ENCODE results near the gene TEP1. TPM values are rescaled to one million over a fixed set of nuclear protein-coding genes. Genes with fewer than 3 reads are reported as not detected.
"Not testable (repeated sequence)": the region's sequence is repeated elsewhere in the genome, so short reads cannot be mapped to it uniquely, and the experiment has no call there.

Gene TEP1
- polyA plus RNA-seq, 3 donors: 17.7 to 22.1 (median 19.9) TPM

DNA sequence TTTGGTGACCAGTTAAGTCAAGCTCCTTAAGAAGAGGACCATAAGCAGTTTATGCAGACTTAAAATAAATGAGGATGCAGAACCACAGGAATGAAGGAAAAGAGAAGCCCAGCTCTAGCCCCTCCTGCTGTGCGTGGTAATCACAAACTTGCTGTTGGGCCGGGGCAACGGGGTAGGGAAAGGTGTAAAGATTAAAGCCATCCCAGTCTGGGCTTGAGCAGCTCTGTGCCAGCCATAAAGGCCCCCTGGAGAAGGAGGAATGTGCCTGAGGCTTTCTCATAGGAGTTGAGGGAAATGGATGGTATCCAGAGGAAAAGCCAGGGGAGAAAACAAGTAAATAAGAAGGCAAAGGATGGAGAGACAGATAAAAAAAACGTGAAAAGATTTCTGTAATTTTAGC lies 25.1 kb downstream of the TEP1 start:
- DNase-seq: no peak

DNA sequence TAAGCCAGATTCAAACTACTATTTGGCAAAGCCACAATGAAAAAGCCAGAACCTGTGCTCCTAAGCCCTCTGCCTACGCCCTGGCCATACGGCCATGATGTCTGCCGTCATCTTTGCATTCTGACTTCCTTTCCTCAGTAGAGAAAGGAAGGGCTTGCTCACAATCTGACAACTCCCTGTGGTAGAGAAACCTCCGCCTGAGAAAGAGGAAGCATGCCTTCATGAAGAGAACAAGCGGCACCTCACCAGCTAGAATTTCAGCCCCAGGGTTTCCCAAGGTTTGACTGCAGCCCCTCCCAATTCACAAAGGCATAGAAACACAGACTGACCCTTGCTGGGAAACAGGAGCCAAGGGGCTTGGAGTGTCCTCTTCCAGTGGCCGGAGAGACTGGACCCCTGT lies 25.7 kb downstream of the TEP1 start:
- DNase-seq: no peak

DNA sequence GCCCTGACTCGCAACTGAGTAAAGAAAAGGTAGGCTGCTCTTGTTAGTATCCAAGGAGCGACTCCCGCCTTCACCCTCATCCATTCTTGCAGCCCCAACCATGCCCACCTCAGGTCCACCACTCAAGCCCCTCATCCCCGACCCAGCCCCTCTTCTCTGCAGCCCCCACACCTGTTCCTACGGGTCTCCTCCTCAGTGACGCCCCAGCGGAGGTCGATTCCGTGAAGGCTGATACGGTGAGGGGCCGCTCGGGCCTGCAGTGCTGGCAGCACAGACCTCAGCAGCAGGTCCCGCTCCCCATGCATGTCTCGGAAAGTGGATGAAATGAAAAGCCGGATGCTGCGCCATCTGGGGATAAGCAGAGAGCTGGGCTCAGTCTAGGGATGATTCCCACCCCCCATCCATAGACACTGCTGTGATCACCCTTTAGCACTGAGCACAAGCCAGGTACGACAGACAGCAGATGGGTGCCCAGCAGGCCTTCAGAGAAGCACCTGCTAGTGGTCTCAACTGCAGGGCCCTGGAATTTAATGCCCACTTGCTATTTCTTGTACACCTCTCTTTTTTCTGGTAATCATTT lies 26.9 kb downstream of the TEP1 start:
- DNase-seq: no peak

DNA sequence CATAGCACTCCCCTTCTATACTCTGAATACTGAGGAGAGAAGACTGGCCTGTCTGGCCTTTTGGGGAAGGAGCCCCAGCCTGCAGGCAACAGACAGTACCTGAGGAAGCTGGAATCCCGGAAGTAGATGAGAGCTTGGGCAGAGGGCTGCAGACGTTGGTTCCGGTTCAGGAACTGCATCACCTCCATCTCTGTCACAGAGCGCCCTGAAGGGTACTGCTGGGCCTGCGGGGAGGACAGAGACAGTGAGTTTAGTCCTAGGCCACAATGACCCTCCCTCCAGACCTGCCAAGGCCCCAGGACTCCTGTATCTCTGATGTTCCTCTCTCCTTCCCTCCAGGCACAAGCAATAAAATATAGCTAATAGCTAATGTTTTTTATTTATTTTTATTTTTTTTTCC lies 28.4 kb downstream of the TEP1 start:
- no peak for DNase-seq

DNA sequence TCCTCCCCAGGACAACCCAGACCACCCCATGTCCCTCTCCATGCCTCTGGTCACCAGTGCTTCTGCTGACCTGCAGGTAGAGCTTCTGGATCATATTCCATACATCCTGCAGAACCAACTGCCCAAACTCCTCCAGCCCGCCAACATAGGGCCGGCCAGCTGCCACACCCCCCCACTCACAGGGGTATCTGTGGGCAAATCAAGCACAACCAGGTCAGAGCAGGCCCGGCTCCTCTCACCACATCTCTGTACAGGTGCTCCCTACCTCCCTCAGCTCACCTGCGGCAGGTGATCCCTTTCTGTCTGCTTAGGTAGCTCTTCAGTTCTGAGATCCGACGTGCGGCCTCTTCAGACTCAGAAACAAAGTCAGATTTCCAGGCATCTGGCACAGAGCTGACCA lies 29.0 kb downstream of the TEP1 start:
- no peak for DNase-seq

DNA sequence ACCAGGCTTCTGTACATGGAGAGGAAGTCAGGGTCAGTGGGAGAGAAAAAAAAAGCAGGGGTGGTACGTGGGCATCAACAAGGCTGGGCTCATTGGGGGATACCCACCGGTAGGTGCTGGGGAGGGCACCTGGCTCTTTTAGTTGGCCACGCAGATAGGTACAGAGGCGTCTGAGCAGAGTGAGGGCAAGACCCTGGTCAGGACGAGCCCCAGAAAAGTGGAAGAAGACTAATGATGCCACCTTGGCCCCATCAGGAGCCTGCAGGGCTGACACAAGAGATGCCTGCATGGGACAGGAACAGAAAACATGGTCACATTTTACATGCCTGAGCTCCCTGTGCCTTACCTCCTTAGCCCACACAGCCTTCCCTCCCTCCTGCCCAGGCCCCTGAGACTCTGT lies 29.7 kb downstream of the TEP1 start:
- DNase-seq: no peak

DNA sequence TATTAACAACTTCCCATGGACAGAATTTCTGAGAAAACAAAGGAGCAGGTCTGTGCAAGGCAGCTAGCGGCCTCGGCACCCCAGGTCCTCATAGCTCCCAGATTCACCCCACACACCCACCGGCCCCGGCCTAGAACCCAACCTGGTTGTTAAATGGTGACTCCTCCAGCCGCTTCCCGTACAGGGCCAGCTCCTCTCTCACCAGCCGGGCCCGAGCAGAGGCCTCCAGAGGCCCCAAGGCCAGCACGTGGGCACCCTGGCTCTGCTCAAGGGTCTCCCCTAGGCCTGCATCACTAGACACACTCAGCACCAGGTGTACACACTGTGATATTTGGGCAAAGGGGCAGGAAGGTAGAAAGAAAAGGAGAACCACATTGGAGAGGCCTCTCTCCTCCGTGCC lies 30.3 kb downstream of the TEP1 start:
- no peak for DNase-seq

DNA sequence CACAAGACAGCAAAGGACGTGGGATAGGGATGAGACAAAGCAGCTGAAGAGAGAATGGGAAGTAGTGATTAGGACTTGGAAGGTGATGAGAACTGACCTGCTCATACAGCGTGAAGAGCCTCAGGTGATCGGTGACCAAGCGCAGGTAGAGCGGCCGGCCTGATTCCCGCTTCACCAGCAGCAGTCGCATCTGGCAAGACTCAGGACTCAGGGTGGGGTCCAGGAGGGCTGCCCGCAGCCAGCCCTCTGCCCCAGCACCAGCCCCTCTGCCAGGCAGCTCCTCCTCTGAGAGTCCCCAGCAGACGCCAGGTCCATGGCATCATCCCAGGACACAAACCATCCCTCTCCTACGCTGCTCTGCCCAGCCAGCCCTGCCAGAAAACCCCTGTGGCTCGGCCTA lies 30.8 kb downstream of the TEP1 start:
- no peak for DNase-seq

DNA sequence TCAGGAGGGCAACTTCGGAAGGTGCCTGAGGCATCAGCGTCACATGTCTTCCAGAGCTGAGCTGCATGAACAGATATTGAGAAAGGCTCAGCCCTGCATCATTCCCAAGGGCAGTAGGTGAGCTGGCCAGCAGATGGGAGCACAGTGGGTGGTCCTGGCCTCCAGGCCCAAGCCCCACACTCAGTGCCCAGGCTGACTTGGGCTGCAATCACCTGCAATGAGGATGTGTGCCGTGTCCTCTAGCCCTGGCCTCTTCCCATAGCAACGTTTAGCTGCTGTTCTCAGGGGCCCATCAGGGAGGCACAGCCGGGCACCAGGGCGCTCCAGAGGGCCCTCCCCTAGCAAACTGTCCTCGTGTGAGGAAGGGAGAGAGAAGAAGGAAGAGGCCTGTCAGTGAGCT lies 32.0 kb downstream of the TEP1 start:
- DNase-seq: no peak

DNA sequence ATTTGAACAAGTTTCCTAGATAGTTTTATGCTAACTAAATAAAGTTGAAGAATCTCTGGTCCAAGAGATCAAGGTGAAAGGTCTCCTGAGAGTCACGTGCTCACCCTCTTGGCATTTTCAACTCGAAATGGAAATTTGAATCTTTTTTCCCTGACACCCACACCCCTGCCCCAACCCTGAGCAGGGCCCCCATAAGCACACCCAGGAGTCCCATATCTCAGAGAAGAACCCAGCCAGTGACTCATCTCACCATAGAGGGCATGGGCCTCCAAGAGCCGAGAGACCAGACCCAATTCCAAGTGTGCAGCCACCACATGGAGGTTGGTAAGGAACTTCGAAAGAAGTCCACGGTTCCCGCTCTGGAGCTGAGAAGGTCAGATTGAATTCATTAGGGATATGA lies 32.6 kb downstream of the TEP1 start:
- no peak for DNase-seq

DNA sequence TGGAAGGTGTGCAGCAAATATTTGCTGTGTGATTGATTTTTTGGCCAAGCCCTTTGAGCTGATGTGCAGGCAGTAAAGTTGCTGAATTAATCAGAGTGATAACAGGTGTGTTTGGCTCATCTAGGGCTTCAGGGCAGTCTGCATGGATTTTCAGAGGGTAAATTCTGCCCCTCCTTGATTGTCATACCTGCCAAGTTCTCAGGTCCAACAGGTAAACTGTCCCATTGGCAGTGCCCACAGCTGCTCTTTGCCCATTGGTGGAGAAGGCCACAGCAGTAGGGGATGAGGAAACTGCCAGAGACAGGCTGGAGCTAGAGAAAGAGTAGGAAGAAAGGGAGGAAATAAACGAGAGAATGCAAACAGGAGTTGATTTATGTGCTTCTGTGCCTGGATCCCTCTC lies 33.6 kb downstream of the TEP1 start:
- no peak for DNase-seq

DNA sequence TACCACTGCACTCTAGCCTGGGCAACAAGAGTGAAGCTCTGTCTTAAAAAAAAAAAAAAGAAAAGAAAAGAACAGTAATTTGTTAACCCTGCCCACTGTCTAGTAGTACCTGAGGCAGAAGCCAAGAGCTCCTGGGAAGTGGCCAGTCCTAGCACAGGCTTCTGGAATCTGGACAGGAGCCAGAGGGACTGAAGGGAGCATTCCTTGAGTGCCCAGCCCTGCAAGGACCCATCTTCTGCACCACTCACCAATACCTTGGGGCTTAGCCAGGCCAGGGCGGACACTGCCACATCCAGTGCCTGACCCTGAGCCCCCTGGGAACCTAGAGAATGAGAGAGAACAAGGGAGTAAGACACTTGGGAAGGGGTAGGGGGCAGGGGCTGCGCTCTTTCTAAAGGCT lies 36.1 kb downstream of the TEP1 start:
- DNase-seq: no peak

DNA sequence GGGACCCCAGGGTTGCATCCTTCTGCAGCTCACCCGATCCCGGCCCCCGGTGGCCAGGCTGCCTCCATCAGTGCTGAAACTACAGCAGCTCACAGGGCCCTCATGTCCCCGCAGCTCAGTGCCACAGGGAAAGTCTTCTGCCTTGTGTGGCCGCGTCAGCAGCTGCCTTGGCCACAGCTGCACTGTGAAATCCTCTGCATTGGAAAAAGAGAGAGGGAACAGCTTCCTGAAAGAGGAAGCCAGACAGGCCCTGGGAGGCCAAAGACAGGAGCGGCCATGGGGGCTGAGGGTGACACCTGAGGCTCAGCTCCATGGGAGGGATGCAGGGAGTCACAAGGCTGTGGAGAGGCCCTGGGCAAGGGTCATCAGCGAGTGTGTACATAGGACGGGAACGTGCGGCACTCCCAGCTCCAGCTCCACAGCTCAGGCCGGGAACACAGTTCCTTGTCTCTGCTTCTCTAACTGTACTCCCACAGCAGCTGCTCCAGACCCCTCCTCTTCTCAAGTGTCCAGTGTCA lies 37.2 kb downstream of the TEP1 start:
- DNase-seq: peak; percentile 16

DNA sequence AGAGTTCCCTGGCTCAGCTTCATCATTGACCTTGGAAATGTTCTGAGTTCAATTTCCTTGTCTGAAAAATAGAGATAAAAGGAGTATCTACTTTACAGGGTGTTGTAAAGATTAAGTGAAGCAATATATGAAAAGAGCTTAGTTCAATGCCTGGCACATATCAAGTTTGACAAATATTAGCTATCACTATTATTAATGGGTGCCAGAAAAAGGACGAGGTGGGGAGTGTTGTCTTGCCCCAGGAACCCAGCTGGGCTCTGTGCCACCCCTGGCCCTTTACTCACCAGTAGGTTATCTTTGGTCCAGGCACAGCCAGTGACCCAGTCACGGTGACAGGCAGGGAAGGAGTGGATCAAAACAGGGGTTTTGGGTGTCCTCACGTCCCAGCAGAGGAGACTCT lies 37.8 kb downstream of the TEP1 start:
- no peak for DNase-seq

DNA sequence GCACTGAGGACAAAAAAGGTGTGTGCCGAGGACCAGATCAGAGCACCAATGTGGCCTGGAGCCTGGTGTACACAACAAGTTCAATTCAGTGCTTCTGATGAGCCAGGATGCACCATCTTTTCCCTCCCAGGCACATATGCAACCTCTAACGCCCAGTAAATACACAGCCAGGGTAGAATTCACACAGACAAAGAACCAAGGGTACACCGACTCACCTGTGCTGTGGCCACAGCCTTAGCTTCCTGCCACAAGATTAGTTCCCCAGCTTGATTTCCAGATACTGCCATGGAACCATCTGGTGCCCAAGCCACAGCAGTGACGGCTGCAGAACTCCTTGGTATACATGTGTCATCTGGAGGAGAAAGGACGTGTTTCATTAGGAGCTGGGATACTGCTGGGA lies 40.5 kb downstream of the TEP1 start:
- DNase-seq: no peak

DNA sequence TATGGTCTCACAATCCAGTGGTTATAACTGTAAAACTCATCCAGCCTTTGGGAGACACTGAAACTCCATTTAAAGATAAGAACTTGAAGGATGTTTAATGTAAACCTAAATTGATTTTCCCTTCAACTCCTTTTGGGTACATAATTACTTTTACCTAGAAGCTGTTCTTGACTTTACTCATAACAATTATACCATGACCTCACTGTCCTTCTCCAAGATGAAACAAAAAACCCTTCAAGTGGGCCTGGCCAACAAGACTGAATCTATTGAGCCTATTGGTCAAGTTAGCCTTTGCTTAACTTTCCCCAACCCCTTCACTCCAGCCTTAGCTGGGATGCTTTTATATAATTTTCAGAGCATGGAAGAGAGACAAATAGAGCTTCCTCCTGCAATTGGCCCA lies 47.4 kb downstream of the TEP1 start:
- no peak for DNase-seq

DNA sequence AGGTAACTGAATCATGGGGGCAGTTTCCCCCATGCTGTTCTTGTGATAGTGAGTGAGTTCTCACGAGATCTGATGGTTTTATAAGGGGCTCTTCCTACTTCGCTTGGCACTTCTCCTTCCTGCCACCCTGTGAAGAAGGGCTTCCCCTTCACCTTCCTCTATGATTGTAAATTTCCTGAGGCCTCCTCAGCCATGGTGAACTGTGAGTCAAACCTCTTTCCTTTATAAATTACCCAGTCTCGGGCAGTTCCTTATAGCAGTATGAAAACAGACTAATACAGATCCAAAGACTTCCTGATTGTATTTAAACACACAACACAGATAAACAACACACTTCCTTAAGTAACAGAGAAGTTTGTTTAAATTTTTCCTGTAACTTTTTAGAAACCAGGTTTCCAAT lies 54.8 kb downstream of the TEP1 start:
- DNase-seq: not testable (repeated sequence)

DNA sequence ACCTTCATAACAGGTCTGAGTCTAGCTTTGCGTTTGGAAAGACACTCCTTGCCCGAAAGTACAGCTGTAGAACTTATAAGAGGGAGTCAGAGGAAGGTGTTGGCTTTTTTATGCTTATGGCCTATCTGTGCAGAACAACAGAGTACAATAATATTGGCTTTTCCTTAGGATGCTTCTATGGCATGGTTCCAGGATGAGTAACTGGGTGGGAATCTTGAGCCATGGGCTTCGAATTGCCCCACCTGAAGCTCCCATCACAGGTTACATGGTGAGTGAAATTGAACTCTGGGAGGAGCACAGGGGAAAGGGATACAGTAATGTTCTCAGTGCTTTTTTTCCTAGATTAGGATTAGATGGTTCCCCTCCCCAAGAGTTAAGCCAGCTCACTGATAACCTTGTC lies 56.9 kb downstream of the TEP1 start:
- no peak for DNase-seq

DNA sequence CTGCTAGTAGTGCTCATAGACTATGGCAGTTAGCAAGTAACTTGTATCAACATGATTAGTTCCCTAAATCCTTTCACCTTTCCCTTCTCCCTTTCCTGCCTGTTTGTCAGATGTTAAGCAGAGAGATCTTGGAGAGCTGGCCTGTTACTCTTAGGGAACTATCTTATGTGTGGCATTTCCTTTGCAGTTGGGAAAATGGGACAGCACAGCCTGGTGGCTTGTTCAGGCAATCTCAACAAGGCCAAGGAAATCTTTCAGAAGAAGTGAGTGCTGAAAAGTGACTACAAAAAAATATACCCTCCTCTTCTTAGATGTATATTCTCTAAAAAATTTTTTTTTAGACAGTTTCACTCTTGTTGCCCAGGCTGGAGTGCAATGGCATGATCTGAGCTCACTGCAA lies 62.4 kb downstream of the TEP1 start:
- DNase-seq: no peak

DNA sequence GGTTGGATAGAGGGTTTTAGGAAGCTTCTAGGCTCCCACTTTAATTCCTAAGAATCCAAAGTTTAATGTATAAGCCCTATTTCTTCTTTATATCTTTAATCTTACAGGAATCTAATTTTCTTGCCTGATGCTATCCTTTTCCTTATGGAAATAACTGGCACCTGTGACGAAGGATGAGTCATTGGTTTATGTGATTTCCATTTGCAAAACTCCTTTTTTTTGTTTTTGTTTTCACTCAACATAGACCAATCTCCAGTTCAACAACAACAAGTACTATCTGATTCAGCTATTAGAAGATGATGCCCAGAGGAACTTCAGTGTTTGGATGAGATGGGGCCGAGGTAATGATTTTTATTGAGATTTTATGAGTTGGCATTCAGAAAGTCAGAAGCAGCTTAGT lies 63.0 kb downstream of the TEP1 start:
- no peak for DNase-seq

DNA sequence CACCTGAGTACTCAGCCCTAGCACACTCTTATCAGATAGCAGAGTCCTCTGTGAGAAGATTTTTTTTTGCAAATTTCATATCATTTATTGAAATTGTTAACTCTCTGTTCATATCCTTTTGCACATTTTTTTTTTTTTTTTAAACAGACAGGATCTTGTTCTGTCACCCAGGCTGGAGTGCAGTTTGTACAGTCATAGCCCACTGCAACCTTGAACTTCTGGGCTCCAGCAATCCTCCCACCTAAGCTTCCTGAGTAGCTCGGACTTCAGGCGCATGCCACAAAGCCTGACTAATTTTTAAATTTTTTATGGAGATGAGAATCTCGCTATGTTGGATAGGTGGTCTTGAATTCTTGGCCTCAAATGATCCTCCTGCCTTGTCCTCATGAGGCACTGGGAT lies 65.6 kb downstream of the TEP1 start:
- DNase-seq: no peak

DNA sequence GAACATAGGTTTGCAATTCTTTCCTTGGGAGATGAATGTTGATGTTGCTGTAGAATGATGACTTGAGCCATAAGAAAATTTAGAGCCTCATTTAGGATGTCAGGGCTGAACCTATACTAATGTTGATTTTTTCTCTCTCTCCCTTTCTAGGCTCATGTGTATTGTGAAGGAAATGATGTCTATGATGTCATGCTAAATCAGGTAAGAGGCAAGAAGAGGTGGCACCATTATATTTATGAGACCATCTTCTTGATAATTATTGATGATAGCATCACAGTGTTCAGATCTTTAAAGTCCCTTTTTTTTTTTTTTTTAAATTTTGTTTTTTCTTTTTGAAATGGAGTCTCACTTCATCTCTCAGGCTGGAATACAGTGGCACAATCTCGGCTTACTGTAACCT lies 66.6 kb downstream of the TEP1 start:
- DNase-seq: no peak

DNA sequence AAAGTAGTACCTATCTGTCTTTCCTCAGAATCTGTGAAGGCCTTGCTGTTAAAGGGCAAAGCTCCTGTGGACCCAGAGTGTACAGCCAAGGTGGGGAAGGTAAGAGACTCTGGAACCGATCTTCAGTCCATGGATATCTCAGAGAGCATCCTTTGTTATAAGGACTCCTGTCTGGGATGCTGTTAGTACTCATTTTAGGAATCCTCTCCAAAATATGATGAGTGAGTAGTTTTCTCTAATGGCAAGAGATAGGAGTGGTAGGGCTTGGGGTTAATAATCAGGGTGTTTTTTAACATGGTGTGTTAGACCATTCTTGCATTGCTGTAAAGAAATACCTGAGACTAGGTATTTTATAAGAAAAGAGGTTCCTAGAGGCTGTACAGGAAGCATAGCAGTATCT lies 67.9 kb downstream of the TEP1 start:
- DNase-seq: no peak

DNA sequence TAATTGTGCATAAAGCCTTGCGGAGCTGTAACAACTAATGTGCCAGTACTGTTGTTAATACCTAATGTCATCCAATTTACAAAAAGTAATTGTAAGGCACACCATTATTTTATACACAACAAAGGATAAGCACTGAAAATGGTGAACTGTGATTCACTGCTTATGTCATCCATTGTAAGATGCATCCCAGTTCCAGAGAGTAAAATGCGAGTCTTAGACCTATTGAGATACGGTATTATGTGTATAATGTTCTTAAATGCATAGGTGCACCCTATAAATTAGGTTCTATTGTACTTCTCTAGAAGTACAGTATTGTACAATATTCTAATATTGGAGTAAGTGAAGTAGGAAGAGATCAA lies 69.5 kb downstream of the TEP1 start:
- peak; percentile 37 for DNase-seq
